NCI-H748 treated with DMSO at 0.1 percent for 48 hours (cell line): ENCODE data around the gene PPP3CB.

Experiments used
- DNase-seq: peaks from one replicate; lab custom pipeline; 2025; lab: John Stamatoyannopoulos, UW

PPP3CB gene

DNA sequence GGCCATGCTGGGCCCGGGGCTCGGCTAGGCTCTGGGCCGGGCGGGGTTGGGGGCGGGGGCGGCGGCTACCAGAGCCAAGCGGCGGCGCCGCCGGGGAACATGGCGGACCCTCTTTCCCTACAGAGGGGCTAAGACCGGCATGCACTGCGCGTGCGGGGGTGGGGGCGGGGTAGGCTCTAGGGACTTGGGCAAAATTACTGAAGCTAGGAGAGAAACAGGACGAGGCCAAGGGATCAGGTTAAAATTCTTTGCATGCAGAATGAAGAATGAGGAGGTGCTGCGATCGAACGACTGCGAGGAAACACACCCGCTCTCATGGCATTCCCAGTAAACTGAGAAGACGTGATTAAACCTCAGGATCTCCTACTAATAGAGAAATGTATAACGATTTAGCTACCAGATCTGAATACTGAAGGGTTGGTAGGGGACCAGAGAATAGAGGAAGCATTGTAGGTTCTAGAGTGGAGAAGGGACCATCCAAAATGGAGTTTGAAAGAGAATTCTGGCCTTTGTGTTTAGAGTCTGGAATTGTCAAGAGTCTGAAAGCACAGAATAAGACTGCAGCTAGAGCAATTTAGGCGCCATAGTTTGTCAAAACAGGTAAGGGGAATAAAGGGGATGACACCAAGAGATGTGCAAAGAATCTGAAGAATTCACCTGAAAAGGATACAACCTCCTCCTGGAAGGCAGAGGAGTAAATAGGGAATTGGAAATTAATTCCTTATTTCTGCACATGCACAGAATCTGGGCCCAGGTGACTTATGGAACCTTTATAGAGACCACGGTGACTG, at the start of gene PPP3CB:
TSS of gene PPP3CB (minus strand) at position 141 of the 791 bp plus-strand sequence. CDS start at position 6, 135 bp downstream.
- DNase-seq = peak; percentile 88

DNA sequence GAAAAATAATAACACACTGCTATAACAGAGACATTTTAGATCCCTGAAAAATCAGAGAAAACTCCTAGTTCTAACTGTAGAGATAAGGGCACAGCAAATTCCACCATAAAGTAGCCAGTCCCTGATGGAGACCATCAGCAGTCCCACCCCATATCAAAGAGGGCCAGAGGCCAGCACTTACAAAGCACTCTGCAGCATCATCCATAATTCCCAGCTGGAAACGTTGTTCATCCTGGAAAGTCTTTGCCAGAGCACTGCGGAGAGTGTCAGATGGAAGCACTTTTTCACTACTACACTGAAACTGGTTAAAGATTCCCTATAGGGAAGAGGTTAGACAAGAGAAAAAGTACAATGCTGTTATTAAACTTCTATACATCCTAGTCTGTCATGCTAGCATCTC, 49.5 kb upstream of the PPP3CB start:
- DNase-seq = no peak

DNA sequence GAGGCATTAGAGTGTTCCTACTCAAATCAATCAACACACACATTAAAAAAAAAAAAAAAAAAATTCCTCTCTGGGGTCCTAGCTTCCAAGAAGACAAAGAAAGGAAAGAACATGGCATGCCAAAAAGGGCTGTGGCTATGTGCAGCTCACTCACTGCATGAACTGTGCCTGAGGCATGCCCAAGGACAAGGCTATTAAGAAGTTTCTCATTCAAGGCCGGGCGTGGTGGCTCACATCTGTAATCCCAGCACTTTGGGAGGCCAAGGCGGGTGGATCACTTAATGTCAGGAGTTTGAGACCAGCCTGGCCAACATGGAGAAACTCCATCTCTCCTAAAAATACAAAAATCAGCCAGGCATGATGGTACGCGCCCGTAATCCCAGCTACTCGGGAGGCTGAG, 41.9 kb upstream of the PPP3CB start:
- no peak for DNase-seq

DNA sequence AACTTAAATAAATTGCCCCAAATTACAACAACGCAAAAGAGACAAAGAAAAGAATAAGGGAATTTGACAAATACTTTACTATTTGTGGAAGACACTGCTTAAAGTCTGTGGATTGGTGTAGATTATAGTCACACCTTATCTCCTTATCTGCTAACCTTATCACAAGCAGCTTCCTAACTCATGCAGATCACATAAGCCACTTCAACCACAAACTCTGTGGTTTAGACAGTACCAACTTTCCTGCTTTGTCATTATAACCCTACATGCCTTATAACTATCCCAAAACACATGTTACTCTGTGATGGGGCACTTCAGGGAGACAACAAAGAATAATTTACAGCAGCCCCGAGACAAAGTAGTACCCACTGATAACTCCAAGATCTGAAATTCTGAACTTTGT, 41.5 kb upstream of the PPP3CB start:
- DNase-seq = no peak

DNA sequence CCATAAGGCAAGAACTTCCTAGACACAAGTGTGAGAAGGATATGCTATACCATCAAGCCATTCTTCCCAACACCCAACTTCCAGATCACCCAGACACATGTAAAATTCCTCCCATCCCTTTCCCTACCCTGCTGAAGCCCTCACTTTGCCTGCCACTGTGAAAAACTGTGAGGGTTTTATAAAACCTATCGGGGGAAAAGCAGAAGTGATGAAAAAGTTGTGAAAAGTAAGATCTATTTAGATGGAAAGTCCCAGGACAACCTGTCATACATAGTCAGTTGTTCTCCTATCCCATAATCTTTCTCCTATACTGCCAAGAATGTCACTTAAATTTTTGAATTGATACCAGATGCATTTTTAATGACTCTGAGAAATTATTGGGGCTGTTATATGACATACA, 39.0 kb upstream of the PPP3CB start:
- DNase-seq = no peak

DNA sequence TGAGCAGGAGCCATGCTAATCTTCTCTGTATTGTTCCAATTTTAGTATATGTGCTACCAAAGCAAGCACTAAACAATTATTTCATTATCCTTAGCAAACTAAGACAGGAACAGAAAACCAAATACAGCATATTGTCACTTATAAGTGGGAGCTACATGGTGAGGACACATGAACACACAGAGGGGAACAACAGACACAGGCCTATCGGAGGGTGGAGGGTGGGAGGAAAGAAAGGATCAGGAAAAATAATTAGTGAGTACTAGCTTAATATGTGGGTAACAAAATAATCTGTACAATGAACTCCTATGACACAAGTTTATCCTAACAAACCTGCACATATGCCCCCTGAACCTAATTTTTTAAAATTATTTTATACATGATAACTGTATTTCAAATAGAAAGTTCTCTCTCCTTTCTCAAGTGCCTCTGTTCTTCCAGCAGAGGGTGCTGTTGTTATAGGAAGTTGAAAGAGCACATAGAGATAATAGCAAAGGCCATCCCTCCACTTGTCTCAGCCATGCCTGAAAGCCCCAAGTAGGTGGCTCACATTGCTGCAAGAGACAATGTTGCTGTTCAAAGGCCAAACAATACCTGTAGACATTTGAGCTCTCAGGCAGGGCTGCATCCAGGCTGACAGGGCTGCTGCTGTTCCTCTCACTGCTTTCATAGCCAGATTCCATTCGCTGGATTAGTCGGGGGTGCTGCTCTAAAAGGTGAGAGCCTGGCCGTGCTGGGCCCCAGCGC, 33.4 kb upstream of the PPP3CB start:
- DNase-seq = peak; percentile 55

DNA sequence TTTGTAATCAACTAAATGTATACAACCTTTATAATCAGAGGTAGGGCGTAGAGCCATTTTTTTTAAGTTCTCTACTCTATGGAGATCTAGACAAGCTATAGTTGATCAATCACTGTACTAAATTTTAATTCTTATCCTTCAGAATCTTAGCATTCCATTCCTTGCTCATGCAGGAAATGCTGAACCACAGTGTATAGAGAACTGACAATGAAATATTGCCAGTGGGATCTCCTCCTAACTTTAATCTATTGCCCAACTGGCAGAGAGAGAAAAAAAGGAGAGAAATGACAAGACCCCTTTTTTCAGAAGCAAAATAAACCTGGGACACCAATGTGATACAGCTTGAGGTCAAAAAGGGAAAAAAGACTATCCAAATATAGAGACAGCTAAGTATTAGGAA, 26.4 kb upstream of the PPP3CB start:
- no peak for DNase-seq

DNA sequence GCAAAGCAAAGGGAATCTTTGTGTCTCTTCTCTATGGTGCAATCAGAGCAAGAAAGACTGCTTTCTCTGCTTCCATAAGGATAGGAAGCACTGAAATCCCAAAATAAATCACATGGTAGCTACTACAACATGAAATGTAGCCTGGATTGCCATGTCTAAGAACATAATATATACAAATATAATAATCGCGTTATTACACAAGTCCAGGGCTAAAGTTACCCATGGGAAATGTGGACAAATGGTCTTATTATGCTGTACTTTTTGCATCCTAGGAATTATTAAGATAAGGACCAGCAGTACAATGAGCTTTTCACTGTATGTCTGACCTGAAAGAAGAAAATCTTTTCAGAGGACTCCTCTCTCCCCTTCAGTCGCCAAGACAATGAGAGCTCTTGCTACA, 23.5 kb upstream of the PPP3CB start:
- no peak for DNase-seq

DNA sequence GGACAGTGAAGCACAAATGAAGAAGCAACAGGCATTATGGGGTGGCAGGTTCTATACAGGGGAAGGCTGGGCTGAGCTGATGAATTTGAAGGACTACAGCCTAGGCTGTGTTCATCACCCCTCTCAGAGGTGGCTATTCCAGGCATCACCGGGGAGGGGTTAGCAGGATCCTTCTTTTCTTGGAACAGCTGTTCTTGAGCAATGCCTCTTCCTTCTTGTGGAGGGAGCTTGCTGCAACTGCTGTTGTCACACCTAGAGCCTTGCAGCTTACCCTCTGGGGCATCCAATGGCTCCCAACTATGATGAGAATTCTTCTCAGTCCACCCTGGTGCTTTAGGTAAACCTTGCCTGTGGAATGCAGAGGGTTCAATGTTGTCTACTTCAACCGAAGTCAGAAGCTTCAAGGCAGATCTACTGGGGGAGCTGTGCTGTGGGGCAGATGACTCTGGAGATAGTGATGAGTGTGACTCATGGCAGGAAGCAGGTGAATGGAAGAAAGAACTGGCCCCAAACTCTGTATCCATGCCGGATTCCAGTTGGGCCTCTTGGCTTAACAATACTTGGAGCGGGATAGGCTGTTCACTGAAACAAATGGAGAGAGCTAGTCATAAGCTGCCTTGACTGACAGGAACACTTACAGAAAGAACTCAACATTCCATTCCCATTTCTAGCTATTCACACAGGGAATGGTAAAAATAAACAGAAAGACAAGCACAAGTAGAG, 21.5 kb upstream of the PPP3CB start:
- DNase-seq = no peak

DNA sequence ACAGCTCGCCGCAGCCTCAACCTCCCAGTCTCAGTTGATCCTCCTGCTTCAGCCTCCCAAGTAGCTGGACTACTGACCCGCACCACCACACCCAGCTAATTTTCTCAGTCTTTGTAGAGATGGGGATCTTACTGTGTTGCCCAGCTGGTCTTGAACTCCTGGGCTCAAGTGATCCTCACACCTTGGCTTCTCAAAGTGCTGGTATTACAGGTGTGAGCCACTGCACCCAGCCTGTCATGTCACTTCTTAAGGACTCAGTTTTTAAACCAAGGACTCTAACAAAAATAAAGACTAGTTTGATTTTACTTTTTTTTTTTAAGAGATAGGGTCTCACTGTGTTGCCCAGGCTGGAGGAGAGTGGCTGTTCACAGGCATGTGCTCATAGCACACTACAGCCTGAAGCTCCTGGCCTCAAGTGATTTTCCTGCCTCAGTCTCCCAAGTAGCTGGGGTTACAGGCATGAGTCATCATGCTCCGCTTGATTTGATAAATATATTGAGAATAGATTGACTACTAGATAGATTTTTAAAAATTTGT, 16.5 kb upstream of the PPP3CB start:
- no peak for DNase-seq

DNA sequence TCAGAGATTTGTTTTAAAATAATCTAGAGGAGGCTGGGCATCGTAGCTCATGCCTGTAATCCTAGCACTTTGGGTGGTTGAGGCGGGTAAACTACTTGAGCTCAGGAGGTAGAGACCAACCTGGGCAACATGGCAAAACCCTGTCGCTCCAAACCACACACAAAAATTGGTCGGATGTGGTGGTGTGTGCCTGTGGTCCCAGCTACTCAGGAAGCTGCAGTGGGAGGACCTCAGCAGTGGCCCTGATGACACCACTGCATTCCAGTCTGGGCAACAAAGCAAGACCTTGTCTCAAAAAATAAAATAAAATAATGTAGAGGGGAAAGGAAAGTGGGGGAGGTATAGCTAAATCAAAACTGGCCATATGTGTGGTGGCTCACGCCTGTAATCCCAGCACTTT, 13.9 kb upstream of the PPP3CB start:
- no peak for DNase-seq

DNA sequence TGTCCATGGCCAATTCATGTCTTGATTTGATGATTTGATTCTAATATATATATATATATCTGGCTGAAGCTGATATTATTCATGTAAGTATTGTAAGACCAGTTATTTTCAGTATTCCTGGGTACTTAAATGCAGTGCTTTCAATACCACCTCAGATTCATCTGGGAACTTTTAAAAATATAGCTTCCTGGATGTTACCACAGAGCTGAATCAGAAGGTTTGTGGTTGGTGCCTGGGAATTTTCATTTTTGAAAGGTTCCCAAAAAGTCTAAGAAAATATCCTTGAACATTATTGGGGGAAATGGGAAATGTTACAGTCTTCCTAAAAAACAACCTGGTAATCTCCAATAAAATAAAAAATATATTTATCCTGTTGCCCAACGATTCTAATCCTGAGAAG, 10.7 kb upstream of the PPP3CB start:
- no peak for DNase-seq

DNA sequence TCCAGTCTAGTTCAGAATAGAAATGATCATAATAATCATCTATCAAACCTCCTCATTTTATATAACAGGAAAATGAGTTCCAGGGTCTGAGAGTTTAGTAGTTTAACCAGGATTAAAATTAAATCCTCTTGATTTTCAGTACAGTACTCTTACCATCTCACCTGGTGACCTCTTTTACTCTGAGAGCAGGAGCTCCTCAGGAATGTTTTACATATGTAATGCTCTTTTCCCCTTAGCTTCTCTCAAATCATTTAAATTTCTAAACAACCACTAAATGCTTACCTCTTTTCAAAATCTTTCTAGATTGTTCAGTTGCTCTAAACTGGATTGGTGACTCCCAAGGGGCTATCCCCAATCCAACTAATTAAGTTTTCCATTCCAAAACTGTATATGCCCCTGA, 10.2 kb upstream of the PPP3CB start:
- DNase-seq = no peak

DNA sequence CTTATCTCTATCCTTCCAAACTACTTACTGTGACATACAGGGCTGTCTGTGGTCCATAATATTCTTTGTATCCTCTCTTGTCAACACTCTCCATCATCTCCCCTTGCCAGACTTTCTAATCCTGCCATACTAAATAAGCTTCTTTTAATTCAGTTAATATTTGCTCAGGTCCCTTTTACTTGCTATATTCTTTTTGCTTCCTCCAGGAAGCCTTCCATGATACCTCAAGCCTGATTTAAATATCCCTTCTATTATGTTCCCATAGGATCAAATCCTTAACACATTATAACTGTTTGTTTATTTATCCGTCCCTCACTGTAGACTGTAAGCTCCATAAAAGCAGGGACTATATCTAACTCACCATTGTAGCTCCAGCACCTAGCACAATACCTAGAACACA, 7.2 kb upstream of the PPP3CB start:
- no peak for DNase-seq

DNA sequence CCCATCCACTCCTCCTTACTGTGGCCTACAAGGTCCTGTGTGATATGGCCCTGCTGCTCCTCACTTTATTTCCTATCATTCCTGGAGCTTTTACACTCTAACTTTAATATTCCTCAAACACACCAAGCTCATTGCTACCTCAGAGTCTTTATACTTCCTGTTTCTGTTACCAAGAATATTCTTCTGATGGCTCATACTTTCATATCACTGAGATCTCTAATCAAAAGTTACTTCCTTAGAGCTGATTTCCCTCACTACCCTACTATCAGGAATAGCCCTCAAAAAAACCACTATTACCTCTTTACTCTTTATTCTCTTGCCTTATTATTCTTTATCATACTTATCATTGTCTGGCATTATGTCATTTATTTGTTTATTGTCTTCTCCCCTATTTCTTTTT, 5.8 kb upstream of the PPP3CB start:
- DNase-seq = no peak

DNA sequence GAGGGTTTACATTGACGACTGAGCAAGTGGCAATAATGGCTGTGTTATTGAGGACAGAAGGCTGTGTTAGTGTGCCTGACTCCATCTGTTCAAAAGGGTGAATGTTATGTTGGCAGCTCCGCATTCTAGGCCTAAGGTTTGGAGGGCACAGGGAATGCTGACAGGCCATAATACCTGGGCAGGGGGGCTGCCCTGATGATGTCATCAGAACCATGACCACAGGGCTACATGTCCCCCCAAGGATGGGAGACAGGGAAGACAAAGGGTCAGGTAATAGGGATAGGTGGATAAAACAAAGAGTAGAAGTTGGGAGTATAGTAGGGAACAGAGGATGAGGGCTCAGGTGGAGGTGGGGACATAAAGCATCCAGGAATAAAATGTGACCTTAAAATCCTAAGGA, 1.8 kb upstream of the PPP3CB start:
- DNase-seq = no peak

DNA sequence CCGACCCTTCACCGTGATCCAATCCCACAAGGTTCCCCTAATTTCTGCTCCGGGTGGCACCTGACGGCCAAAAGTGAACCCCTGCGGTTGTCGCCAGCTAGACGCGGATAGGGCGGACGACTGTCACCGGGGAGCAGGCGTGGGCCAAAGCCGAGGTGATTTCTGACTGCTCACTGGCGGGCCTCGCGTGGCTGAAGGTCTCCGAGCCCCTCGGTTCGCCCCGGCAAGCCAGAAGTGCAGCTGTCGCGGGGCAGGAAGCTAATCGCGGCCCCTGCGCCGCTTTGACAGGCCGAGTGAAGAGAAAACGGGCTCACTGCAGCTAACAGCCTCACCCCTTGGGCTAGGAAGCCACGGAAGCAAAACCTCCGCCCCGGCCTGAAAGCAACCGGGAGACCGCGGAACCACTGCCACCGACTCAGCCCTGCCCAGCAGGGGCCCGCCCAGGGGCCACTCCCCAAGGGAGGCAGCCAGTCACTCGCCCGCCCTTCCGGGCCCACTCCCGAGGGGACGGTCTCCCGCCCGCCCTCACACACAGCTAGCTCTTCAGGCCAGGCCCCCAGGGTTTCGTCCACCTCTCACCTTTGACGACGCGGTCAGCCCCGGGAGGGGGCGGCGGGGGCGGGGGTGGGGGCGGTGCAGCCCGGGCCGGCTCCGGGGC, 469 bp downstream of the PPP3CB start:
- peak; percentile 50 for DNase-seq

DNA sequence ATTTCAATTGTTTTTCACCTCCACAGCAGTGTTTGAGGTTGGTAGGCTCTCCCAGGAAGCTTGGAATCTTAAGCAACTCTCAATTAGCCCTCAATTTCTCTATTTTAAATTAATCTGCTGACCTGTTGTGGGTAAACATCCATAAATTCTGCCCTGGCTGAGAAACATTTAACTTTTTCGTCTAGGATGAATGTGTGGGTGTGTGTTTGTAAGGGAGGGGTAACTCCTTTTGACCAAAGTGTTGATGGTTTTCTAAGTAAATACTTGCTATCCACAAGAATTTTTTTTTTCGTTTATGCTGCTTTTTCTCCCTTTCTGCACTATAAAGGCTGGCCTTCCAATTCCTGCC, 973 bp downstream of the PPP3CB start:
- no peak for DNase-seq

DNA sequence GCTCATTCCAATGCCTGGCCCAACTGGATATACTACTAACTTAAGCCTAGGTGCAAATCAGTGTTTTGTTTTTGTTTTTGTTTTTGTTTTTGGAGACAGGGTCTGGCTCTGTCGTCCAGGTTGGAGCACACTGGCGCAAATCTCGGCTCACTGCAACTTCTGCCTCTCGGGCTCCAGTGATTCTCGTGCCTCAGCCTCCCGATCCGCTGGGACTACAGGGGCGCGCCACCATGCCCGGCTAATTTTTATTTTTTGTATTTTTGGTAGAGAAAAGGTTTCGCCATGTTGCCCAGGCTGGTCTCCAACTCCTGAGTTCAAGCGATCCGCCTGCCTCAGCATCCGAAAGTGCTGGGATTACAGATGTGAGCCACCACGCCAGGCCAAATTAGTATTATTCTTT, 1.6 kb downstream of the PPP3CB start:
- DNase-seq = no peak

DNA sequence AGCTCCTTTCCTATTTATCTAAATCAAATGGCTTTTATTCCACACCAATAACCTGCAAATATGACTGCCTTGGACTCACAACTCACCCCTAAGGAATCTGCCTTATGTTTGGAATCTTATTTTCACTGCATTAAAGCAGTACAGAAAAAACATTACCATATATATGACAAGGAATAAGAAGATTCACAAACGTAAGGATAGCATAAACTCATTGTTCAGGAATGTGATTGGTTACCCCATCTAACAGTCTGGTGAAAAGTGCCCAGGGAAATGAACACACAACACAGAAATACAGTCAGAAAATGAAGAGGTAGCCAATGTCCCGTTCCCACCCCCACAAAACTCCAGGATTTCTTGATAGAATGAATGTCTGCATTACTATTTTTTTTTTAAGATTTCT, 2.0 kb downstream of the PPP3CB start:
- no peak for DNase-seq

DNA sequence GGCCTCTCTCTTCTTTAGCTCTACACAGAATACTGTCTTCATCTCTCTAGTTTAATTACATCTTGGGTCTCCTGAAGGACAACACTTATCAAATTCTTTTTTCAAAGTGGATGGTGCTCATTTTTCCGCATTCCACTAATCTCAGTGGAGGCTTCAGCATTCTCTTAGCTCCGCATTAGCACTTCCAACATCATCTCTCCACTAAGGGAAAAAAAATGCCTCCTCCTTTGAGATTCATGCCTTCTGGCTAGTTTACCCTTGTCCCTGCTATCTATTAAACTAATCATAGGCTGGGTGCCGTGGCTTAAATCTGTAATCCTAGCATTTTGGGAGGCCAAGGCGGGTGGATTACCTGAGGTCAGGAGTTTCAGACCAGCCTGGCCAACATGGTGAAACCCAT, 9.2 kb downstream of the PPP3CB start:
- no peak for DNase-seq

DNA sequence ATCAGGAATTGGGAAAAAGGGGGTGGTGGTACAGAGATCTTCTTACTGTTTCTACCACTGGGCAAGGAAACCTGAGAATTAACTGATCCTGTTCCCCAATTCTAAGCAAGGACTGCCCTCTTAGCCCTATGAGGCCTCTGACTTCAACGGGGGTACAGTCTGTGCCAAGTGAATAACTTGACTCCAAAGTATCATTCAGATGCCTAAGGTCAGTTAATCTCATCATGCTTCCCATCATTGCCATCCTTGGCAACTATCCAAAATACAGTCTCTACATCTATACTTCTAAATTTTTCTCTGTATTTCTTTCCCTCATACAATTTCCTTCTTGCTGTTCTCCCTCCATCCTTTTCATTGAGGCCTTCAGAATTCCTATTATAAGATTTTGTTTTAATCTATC, 10.5 kb downstream of the PPP3CB start:
- DNase-seq = no peak
